HEK293 (cell line): ENCODE measurements around the gene TPR.

Experiments
- CTCF ChIP-seq: fragments of 450-650 bp; formaldehyde crosslinking; IDR thresholded peaks from 2 replicates; pipeline ENCODE4 v1.5.1; 2016; ENCODE audit warnings: missing biosample characterization, missing genetic modification characterization
- HOXC10 ChIP-seq: sonication (generic); formaldehyde crosslinking; IDR thresholded peaks from 2 replicates; pipeline ENCODE4 v1.8.1; 2023; ENCODE audit warnings: mild to moderate bottlenecking, missing genetic modification reagents
- TRIM28 ChIP-seq: IDR thresholded peaks from 2 replicates; pipeline ENCODE4 v1.6.1; 2011; ENCODE audit warnings: low read length, control low read depth, borderline replicate concordance
- ZNF146 ChIP-seq: fragments of 450-650 bp; formaldehyde crosslinking; IDR thresholded peaks from 2 replicates; pipeline ENCODE4 v1.5.1; 2016; ENCODE audit warnings: missing biosample characterization, missing genetic modification characterization
- ZNF184 ChIP-seq: fragments of 450-650 bp; IDR thresholded peaks from 2 replicates; pipeline ENCODE4 v1.5.1; 2018; ENCODE audit warnings: missing biosample characterization, mild to moderate bottlenecking, missing genetic modification characterization
- ZNF585B ChIP-seq: fragments of 450-650 bp; formaldehyde crosslinking; IDR thresholded peaks from 2 replicates; pipeline ENCODE4 v1.5.1; 2016; ENCODE audit warnings: missing biosample characterization, missing genetic modification characterization
- ZNF670 ChIP-seq: fragments of 450-650 bp; formaldehyde crosslinking; IDR thresholded peaks from 2 replicates; pipeline ENCODE4 v1.5.1; 2016; ENCODE audit warnings: missing biosample characterization, missing genetic modification characterization, low read depth
- ZNF792 ChIP-seq: fragments of 450-650 bp; formaldehyde crosslinking; IDR thresholded peaks from 2 replicates; pipeline ENCODE4 v1.5.1; 2016; ENCODE audit warnings: missing biosample characterization, missing genetic modification characterization
- ZNF843 ChIP-seq: fragments of 450-650 bp; formaldehyde crosslinking; IDR thresholded peaks from 2 replicates; pipeline ENCODE4 v1.5.1; 2016; ENCODE audit warnings: missing biosample characterization, missing genetic modification characterization

GRCh38 chr1:186403632-186404031, 28.6 kb upstream of the TPR start:
- TF ChIP-seq ZNF184 (no peak), HOXC10 (CRISPR knock-in tag) (no peak), ZNF585B (tag by site-specific recombination) (no peak), CTCF (tag by site-specific recombination) (no peak), ZNF843 (tag by site-specific recombination) (no peak), ZNF792 (tag by site-specific recombination) (no peak), TRIM28 (no peak), ZNF670 (no peak), ZNF146 (tag by site-specific recombination) (no peak)
